ENCODE data around the gene POLR1E. TPM values are rescaled to one million over a fixed set of nuclear protein-coding genes. Genes with fewer than 3 reads are reported as not detected.

The POLR1E gene
- total RNA-seq, 1 experiment from 2014 or later = 31.4 TPM

DNA sequence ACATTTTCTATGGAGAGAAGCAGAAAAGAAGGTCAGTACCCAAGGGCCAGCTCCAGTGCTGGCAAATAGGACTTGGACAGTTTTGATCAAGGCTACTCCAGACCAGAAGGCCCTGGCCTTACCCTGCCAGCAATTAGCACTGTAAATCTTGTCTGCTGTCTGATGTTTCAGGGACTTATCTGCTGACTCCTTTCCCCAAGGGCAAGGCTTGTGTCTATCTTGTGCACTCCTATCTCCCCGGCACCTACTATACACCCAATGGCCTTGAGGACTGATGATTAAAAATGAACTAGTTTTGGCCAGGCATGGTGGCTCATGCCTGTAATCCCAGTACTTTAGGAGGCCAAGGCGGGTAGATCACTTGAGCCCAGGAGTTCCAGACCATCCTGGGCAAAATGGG is 37.2 kb downstream of the POLR1E start:
- ChIA-PET CTCF (interaction anchor here (1.5 kb wide), 1 partner anchor 12 kb away, joined by 4 read pairs; no protein-coding TSS in a partner anchor), POLR2A (no interaction called here)
- H3K4me3 Mint-ChIP-seq = no peak overlapping the region
- ATAC-seq = no peak
- no peaks in the 10 kb centered on the region for H3K9me3 Mint-ChIP-seq
- H3K36me3 Mint-ChIP-seq = peaks cover 44% of the 10 kb centered on the region
- H3K27ac Mint-ChIP-seq = no peak overlapping the region
- TF ChIP-seq SMAD3 (CRISPR knock-in tag; IDR thresholded peaks at IDR 0.05; ENCODE audit: borderline replicate concordance) (no peak), GABPB1 (CRISPR knock-in tag; IDR thresholded peaks at IDR 0.05) (no peak)
- TF ChIP-seq, protein P1, sequence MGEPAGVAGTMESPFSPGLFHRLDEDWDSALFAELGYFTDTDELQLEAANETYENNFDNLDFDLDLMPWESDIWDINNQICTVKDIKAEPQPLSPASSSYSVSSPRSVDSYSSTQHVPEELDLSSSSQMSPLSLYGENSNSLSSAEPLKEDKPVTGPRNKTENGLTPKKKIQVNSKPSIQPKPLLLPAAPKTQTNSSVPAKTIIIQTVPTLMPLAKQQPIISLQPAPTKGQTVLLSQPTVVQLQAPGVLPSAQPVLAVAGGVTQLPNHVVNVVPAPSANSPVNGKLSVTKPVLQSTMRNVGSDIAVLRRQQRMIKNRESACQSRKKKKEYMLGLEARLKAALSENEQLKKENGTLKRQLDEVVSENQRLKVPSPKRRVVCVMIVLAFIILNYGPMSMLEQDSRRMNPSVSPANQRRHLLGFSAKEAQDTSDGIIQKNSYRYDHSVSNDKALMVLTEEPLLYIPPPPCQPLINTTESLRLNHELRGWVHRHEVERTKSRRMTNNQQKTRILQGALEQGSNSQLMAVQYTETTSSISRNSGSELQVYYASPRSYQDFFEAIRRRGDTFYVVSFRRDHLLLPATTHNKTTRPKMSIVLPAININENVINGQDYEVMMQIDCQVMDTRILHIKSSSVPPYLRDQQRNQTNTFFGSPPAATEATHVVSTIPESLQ (CRISPR knock-in tag; IDR thresholded peaks at IDR 0.05) = no peak
- TF ChIP-seq, protein P2, sequence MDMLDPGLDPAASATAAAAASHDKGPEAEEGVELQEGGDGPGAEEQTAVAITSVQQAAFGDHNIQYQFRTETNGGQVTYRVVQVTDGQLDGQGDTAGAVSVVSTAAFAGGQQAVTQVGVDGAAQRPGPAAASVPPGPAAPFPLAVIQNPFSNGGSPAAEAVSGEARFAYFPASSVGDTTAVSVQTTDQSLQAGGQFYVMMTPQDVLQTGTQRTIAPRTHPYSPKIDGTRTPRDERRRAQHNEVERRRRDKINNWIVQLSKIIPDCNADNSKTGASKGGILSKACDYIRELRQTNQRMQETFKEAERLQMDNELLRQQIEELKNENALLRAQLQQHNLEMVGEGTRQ (CRISPR knock-in tag; IDR thresholded peaks at IDR 0.05) = no peak
- TF ChIP-seq, protein P3, sequence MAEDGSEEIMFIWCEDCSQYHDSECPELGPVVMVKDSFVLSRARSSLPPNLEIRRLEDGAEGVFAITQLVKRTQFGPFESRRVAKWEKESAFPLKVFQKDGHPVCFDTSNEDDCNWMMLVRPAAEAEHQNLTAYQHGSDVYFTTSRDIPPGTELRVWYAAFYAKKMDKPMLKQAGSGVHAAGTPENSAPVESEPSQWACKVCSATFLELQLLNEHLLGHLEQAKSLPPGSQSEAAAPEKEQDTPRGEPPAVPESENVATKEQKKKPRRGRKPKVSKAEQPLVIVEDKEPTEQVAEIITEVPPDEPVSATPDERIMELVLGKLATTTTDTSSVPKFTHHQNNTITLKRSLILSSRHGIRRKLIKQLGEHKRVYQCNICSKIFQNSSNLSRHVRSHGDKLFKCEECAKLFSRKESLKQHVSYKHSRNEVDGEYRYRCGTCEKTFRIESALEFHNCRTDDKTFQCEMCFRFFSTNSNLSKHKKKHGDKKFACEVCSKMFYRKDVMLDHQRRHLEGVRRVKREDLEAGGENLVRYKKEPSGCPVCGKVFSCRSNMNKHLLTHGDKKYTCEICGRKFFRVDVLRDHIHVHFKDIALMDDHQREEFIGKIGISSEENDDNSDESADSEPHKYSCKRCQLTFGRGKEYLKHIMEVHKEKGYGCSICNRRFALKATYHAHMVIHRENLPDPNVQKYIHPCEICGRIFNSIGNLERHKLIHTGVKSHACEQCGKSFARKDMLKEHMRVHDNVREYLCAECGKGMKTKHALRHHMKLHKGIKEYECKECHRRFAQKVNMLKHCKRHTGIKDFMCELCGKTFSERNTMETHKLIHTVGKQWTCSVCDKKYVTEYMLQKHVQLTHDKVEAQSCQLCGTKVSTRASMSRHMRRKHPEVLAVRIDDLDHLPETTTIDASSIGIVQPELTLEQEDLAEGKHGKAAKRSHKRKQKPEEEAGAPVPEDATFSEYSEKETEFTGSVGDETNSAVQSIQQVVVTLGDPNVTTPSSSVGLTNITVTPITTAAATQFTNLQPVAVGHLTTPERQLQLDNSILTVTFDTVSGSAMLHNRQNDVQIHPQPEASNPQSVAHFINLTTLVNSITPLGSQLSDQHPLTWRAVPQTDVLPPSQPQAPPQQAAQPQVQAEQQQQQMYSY (CRISPR knock-in tag; IDR thresholded peaks at IDR 0.05) = no peak
- H3K4me1 Mint-ChIP-seq = no peaks in the 10 kb centered on the region
- no peaks in the 10 kb centered on the region for H3K27me3 Mint-ChIP-seq (ENCODE audit: low read depth)
- DNase-seq (ENCODE audit: low spot score) = no peak

DNA sequence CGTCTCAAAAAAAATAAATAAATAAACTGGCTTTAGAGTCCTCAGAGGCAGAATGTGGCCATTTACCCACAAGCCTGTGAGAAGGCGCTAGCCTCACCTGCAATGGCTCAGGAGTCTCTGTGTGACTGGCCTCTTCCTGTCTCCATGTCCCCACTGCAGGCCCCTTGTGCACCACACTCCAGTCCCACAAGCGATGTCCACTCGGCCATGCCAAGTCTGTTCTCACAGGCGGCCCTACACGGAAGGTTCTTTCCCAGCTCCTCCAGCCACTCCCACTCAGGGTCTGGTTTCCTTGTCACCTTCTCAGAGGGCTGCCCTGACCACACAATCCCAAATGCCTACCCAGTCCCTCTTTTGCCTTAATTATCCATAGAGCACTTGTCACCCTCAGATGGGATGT is 38.2 kb downstream of the POLR1E start:
- no peak for ATAC-seq
- no peaks in the 10 kb centered on the region for H3K4me1 Mint-ChIP-seq
- peaks cover 44% of the 10 kb centered on the region for H3K36me3 Mint-ChIP-seq
- POLR2A ChIA-PET = no interaction called here
- TF ChIP-seq, protein P4, sequence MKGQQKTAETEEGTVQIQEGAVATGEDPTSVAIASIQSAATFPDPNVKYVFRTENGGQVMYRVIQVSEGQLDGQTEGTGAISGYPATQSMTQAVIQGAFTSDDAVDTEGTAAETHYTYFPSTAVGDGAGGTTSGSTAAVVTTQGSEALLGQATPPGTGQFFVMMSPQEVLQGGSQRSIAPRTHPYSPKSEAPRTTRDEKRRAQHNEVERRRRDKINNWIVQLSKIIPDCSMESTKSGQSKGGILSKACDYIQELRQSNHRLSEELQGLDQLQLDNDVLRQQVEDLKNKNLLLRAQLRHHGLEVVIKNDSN (CRISPR knock-in tag; IDR thresholded peaks at IDR 0.05) = no peak
- CTCF ChIA-PET = no interaction called here
- no peaks in the 10 kb centered on the region for H3K27me3 Mint-ChIP-seq (ENCODE audit: low read depth)
- H3K27ac Mint-ChIP-seq = peak overlapping the region; percentile 8; the same call in 1 of the 2 replicates
- no peak overlapping the region for H3K4me3 Mint-ChIP-seq
- no peak for DNase-seq (ENCODE audit: low spot score)
- H3K9me3 Mint-ChIP-seq = no peaks in the 10 kb centered on the region

DNA sequence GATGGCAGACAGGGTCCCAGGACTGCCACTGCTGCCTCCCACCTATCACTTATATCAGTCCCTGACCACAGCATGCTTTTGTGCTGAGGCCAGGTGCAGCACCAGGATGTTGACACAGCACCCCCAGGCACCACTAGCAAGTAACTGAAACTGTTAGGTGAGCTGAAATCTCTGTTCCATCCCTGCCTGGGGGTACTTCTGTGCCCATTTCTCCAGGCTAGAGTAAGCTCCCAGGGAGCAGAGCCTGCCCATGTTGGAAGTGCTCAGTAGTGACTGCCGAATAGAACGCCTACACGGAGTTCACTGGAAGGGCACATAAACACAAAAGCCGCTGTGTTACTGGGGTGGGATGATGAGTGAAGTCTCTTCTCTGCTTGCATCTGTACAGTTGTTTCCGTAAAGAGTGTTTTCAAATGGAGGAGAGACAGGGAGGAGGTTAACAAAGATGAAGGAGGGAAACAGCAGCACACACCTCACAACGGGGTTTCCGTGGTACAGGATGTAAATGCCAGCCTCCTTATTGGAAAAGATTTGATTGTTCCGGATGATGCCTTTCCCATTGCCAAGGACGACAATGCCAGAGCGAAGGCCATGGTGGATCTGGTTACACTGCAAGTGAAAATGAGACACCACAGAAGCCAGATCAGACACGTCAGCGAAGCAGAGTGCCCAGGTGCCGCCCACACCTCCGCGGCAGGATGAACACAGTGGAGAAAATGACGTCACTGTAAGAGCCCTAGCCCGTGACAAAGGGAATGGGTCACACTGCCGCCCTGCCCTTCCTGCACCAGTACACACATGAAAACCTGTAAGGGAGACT is 43.1 kb downstream of the POLR1E start:
- no peak overlapping the region for H3K4me3 Mint-ChIP-seq
- no peaks in the 10 kb centered on the region for H3K4me1 Mint-ChIP-seq
- no peaks in the 10 kb centered on the region for H3K27me3 Mint-ChIP-seq (ENCODE audit: low read depth)
- no peaks in the 10 kb centered on the region for H3K9me3 Mint-ChIP-seq
- ATAC-seq (no peak), DNase-seq (ENCODE audit: low spot score) (no peak)
- H3K36me3 Mint-ChIP-seq = peaks cover 22% of the 10 kb centered on the region
- POLR2A ChIA-PET = no interaction called here
- TF ChIP-seq NFE2L1 (CRISPR knock-in tag; IDR thresholded peaks at IDR 0.05) (no peak), RELA (CRISPR knock-in tag; IDR thresholded peaks at IDR 0.05; ENCODE audit: borderline replicate concordance) (no peak), MXD4 (CRISPR knock-in tag; IDR thresholded peaks at IDR 0.05; ENCODE audit: borderline replicate concordance) (no peak), ZNF138 (CRISPR knock-in tag; conservative IDR thresholded peaks at IDR 0.05) (no peak), EMX1 (CRISPR knock-in tag; IDR thresholded peaks at IDR 0.05) (no peak)
- TF ChIP-seq, protein P5, sequence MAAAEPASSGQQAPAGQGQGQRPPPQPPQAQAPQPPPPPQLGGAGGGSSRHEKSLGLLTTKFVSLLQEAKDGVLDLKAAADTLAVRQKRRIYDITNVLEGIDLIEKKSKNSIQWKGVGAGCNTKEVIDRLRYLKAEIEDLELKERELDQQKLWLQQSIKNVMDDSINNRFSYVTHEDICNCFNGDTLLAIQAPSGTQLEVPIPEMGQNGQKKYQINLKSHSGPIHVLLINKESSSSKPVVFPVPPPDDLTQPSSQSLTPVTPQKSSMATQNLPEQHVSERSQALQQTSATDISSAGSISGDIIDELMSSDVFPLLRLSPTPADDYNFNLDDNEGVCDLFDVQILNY (CRISPR knock-in tag; IDR thresholded peaks at IDR 0.05) = no peak
- CTCF ChIA-PET = no interaction called here
- H3K27ac Mint-ChIP-seq = no peak overlapping the region

Measured in WTC11 (cell line).